K562 (cell line): ENCODE measurements around the gene ESPN. TPM values are rescaled to one million over a fixed set of nuclear protein-coding genes. Genes with fewer than 3 reads are reported as not detected.

ENCODE experiments used
- ATAC-seq: fragments of 200-7000 bp; cut with Tn5 transposase; 3 replicates; pipeline ENCODE4 v1.9.1; 2020; ENCODE audit warnings: moderate library complexity
- BruUV-seq: library from RNA; stranded (reverse); fragments of 400-500 nt; replicated peaks from 2 replicates; lab custom pipeline; 2021; lab: Mats Ljungman, UMichigan
- CTCF ChIA-PET: fragments of 300-600 bp; formaldehyde crosslinking; extraction: SDS; loops from one replicate; lab custom pipeline; 2021; ENCODE audit warnings: low intra/inter-chr PET ratio; lab: Yijun Ruan, JAX
- POLR2A ChIA-PET: fragments of 300-600, 350-650 bp; sonication (Branson Sonifier 250); formaldehyde crosslinking; extraction: SDS; loops from one replicate; lab custom pipeline; 2021; ENCODE audit warnings: antibody characterized with exemption, inconsistent platforms; lab: Yijun Ruan, JAX
- DNase-seq, 4 experiments: peaks; one replicate each; pipeline versions ENCODE4 v3.0.0 to v3.0.0-alpha.2; 2011 to 2018; ENCODE audit warnings: low spot score in 3 of 4, mixed read lengths in 3 of 4; ENCODE audit errors: extremely low read depth in 1 of 4
- FAIRE-seq: peaks from 2 replicates; lab custom pipeline; 2011; peaks lifted over from hg19 to GRCh38; lab: Jason Lieb, UNC
- H2AFZ ChIP-seq: 2 replicates; pipeline ENCODE4 v1.6.0; 2011; ENCODE audit warnings: low read depth, low read length, control low read depth, inconsistent platforms
- H3K27ac ChIP-seq: fragments of 200-600 bp; 3 replicates; pipeline ENCODE4 v1.8.0; 2011; ENCODE audit warnings: low read depth, mild to moderate bottlenecking, control low read depth, inconsistent platforms, low read length, moderate library complexity, mixed read lengths; ENCODE audit errors: extremely low read depth
- H3K27me3 ChIP-seq, 2 experiments: fragments of 300-600 bp in 1 of 2; 2 replicates in 1 of 2; 3 replicates in 1 of 2; pipeline versions ENCODE4 v1.6.0 to v1.8.0; 2011; ENCODE audit warnings: inconsistent platforms in 2 of 2, low read length in 2 of 2, mild to moderate bottlenecking in 1 of 2, mixed read lengths in 1 of 2, moderate library complexity in 1 of 2; ENCODE audit not compliant: control insufficient read depth in 2 of 2, insufficient read depth in 2 of 2
- H3K36me3 ChIP-seq: fragments of 300-600 bp; 3 replicates; pipeline ENCODE4 v1.8.0; 2011; ENCODE audit warnings: mild to moderate bottlenecking, low read length, inconsistent platforms; ENCODE audit not compliant: control insufficient read depth, insufficient read depth
- H3K4me1 ChIP-seq, 2 experiments: fragments of 200-600 bp in 1 of 2; replicated peaks in 1 of 2; 2 replicates in 1 of 2; 3 replicates in 1 of 2; pipeline versions ENCODE4 v1.5.1 to v1.8.0; 2011; ENCODE audit warnings: inconsistent platforms in 2 of 2, low read length in 2 of 2, mild to moderate bottlenecking in 1 of 2, mixed read lengths in 1 of 2, moderate library complexity in 1 of 2; ENCODE audit not compliant: control insufficient read depth in 2 of 2, insufficient read depth in 2 of 2
- H3K4me2 ChIP-seq: 2 replicates; pipeline ENCODE4 v1.6.1; 2011; ENCODE audit warnings: low read length, control low read depth, inconsistent platforms, mixed read lengths; ENCODE audit not compliant: insufficient read depth
- H3K4me3 ChIP-seq: fragments of 200-600 bp; sonication (generic), shearing (Covaris generic); 2 replicates; pipeline ENCODE4 v1.5.1; 2016; ENCODE audit warnings: control low read depth, inconsistent platforms
- H3K79me2 ChIP-seq: fragments of 200-600 bp; 3 replicates; pipeline ENCODE4 v1.8.0; 2011; ENCODE audit warnings: low read length, inconsistent platforms; ENCODE audit not compliant: control insufficient read depth, insufficient read depth
- H3K9ac ChIP-seq, 2 experiments: 2 replicates each; pipeline versions ENCODE4 v1.6.0 to v1.6.1; 2011; ENCODE audit warnings: low read depth in 2 of 2, low read length in 2 of 2, control low read depth in 1 of 2, inconsistent platforms in 1 of 2, mild to moderate bottlenecking in 1 of 2, mixed read lengths in 1 of 2; ENCODE audit not compliant: insufficient read depth in 1 of 2
- H3K9me1 ChIP-seq: one replicate; pipeline ENCODE4 v1.6.0; 2011; ENCODE audit warnings: inconsistent platforms, mild to moderate bottlenecking, low read length, moderate library complexity; ENCODE audit not compliant: control insufficient read depth, insufficient read depth
- H3K9me3 ChIP-seq: replicated peaks from 2 replicates; pipeline ENCODE4 v1.5.1; 2011; ENCODE audit warnings: low read depth, low read length, inconsistent platforms; ENCODE audit not compliant: control insufficient read depth, insufficient read depth
- H4K20me1 ChIP-seq: replicated peaks from 2 replicates; pipeline ENCODE4 v1.6.1; 2011; ENCODE audit warnings: low read length, inconsistent platforms, mixed read lengths; ENCODE audit not compliant: control insufficient read depth, insufficient read depth
- E4F1 ChIP-seq: fragments of 250-450 bp; sonication (Bioruptor Pico); IDR thresholded peaks from 2 replicates; pipeline ENCODE4 v1.5.0; 2021; ENCODE audit warnings: mild to moderate bottlenecking, borderline replicate concordance
- WGBS: fragments of 100-300 bp; shearing (Covaris generic); methylation state at CpG from one replicate; pipeline ENCODE4 v1.1.6; 2016; ENCODE audit warnings: low coverage, mixed read lengths; ENCODE audit not compliant: insufficient coverage; ENCODE audit errors: missing lambda C conversion rate; 5-methylcytosine and 5-hydroxymethylcytosine counted together
- in situ Hi-C: fragments of 300-500 bp; cut with MboI; formaldehyde crosslinking; loops from 4 replicates; pipeline ENCODE4 v1.15.0; 2018; ENCODE audit warnings: inconsistent platforms, mixed read lengths
- intact Hi-C: fragments of 100-400 bp; cut with micrococcal nuclease; formaldehyde crosslinking; loops from 2 replicates; pipeline ENCODE4 v1.14.2; 2022
- polyA plus RNA-seq, 8 experiments: library from polyadenylated mRNA; depleted of rRNA in 4 of 8; stranded (reverse) in 5 of 8; unstranded in 3 of 8; fragments of >200 nt; fragmentation: Nextera tagmentation in 2 of 8; fragmentation: Illumina TruSeq in 1 of 8; extraction: Ambion mirVana in 2 of 8; extraction: Trizol in 1 of 8; gene quantifications; 2 replicates each; pipeline versions ENCODE4 v1.2.1 to v1.2.3, GENCODE V29; 2011 to 2014; ENCODE audit warnings: inconsistent platforms in 1 of 8, missing spikeins in 1 of 8
- total RNA-seq, 7 experiments: library from RNA; depleted of rRNA in 6 of 7; stranded (reverse); fragments of >200 nt in 6 of 7; fragmentation: Illumina TruSeq in 2 of 7; extraction: Trizol in 2 of 7; gene quantifications; 2 replicates each; pipeline versions ENCODE4 v1.2.1 to v1.2.3, GENCODE V29; 2011 to 2021; ENCODE audit warnings: low replicate concordance in 1 of 7

The ESPN gene
- total and polyA plus RNA-seq, 9 of the 15 experiments (the other 6 are each of a cell fraction or from before 2014, with no cell fraction given) = 0.07 to 1.2 (median 0.45) TPM; not detected in 3

DNA sequence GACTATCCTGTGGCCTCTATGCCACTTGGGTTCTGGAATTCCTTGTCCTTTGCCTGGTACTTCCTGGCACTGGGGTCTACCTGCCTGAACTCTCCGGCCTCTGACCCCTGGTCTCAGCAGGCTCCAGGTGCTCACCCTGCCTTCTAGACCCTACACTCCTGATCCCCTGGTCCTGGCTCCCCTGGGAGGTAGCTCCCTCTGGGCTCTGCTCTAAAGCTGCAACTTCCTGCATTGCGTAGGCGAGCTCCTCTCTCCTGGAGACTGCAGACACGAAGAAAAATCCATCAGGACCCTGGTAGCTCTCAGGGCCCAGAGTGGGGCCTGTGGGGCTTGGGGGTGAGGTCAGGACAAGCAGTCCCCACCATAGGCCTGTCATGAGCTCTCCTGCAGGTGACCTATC is 74.7 kb downstream of the ESPN start:
- H3K9me3 ChIP-seq = no peaks in the 10 kb centered on the region
- peaks cover 0 to 59% of the 10 kb centered on the region in 2 experiments; a peak in 2 of 5 replicates for H3K4me1 ChIP-seq
- POLR2A ChIA-PET = interaction anchor here (0.5 to 1.9 kb wide), 8 partner anchors 11 to 299 kb away, joined by 3 to 15 read pairs (median 3); no protein-coding TSS in a partner anchor
- no peaks in the 10 kb centered on the region for H3K79me2 ChIP-seq
- H3K9me1 ChIP-seq = no peaks in the 10 kb centered on the region
- H3K4me3 ChIP-seq = no peak overlapping the region
- H3K27ac ChIP-seq = no peak overlapping the region
- no peak overlapping the region for H3K4me2 ChIP-seq
- no peak overlapping the region for H2AFZ ChIP-seq
- in situ Hi-C loops = loop anchor here (10.0 to 25.0 kb wide), 2 partner anchors 136 to 713 kb away; no protein-coding TSS in a partner anchor
- ATAC-seq = no peak
- no TSS peak for BruUV-seq
- H3K9ac ChIP-seq = no peak overlapping the region
- CTCF ChIA-PET = no interaction called here
- peaks cover 45% of the 10 kb centered on the region for H4K20me1 ChIP-seq
- no peak for TF ChIP-seq E4F1 (CRISPR knock-in tag)
- TF ChIP-seq, all 486 proteins: peak for 0
- FAIRE-seq = no peak
- no peak for DNase-seq
- 20% methylated on average over 4 of the region's 4 CpGs for WGBS
- peaks cover 64 to 85% of the 10 kb centered on the region in 2 experiments for H3K27me3 ChIP-seq
- no peaks in the 10 kb centered on the region for H3K36me3 ChIP-seq
- intact Hi-C loops = no loop called here
